GM12891 (cell line): ENCODE results near the gene FGGY.

Experiments
- PAX5 ChIP-seq: IDR thresholded peaks from 2 replicates; pipeline ENCODE4 v1.6.1; 2011; ENCODE audit warnings: low read length, moderate library complexity, mild to moderate bottlenecking; ENCODE audit not compliant: insufficient read depth, severe bottlenecking
- POLR2A ChIP-seq: IDR thresholded peaks from 2 replicates; pipeline ENCODE4 v1.6.1; 2011; ENCODE audit warnings: low read depth, low read length, control low read depth
- POLR2AphosphoS5 ChIP-seq: IDR thresholded peaks from 2 replicates; pipeline ENCODE4 v1.6.1; 2011; ENCODE audit warnings: low read depth, low read length, control low read depth
- POU2F2 ChIP-seq: IDR thresholded peaks from 2 replicates; pipeline ENCODE4 v1.6.1; 2011; ENCODE audit warnings: low read depth, mild to moderate bottlenecking, control low read depth, low read length, moderate library complexity
- SPI1 ChIP-seq: IDR thresholded peaks from 2 replicates; pipeline ENCODE4 v1.6.1; 2011; ENCODE audit warnings: low read depth, low read length, control low read depth
- TAF1 ChIP-seq: IDR thresholded peaks from 2 replicates; pipeline ENCODE4 v1.6.1; 2011; ENCODE audit warnings: low read depth, low read length, control low read depth

DNA sequence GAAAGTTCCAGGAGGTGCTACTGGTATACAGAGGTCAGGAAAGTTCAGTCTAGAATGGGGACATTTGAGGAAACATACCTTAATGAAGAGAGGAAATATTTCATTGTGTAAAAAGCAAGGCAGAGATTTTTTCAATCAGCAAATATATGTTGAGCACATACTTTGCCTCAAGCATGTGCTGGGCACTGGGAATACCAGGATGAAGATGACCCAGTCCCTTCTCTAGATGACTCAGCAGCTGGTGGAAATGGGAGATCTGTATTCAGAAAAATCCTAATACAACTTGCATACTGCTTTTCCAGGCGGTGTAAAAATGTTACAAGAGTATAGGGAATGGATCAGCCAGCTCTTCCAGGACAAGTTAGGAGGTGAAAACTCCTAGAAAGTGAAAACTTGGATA is 229.3 kb downstream of the FGGY start:
- no peak for TF ChIP-seq SPI1
- TF ChIP-seq POLR2AphosphoS5, result no peak
- TF ChIP-seq POLR2A, result no peak
- TF ChIP-seq TAF1, result no peak
- TF ChIP-seq PAX5, result no peak
- TF ChIP-seq POU2F2, result no peak
